Measurements from ENCODE around the gene GARS1. TPM values are rescaled to one million over a fixed set of nuclear protein-coding genes. Genes with fewer than 3 reads are reported as not detected.
A peak's percentile ranks its signal among the peaks of the same experiment; 100 is the strongest.

Gene GARS1
- total RNA-seq, 1 donor from 2014 or later, result 95.9 TPM

GRCh38 chr7:30594048-30594539 is 584 bp upstream of the GARS1 start:
- Mint-ChIP-seq H3K9me3 (no peaks in the 10 kb centered on the region), H3K27ac (peak overlapping the region; percentile 84), H3K4me3 (peak overlapping the region; percentile 98), H3K4me1 (peaks cover 18% of the 10 kb centered on the region), H3K27me3 (ENCODE audit: insufficient read depth, low read depth) (peaks cover 2% of the 10 kb centered on the region), H3K36me3 (no peaks in the 10 kb centered on the region)
- H3K9ac ChIP-seq, result peak overlapping the region; percentile 91
- H3K4me1 ChIP-seq, result peaks cover 19% of the 10 kb centered on the region
- peaks cover 26% of the 10 kb centered on the region for H4K20me1 ChIP-seq (ENCODE audit: low read depth)
- peak overlapping the region; percentile 91 for H3K27ac ChIP-seq
- H3F3A ChIP-seq (ENCODE audit: low read depth), result peaks cover 25% of the 10 kb centered on the region
- H3K36me3 ChIP-seq, result no peaks in the 10 kb centered on the region
- peak overlapping the region; percentile 91 for H3K4me3 ChIP-seq
- peak; percentile 70 for DNase-seq (ENCODE audit: low spot score)
- no peaks in the 10 kb centered on the region for H3K27me3 ChIP-seq
- H3K79me2 ChIP-seq (ENCODE audit: low read depth), result peaks cover 57% of the 10 kb centered on the region
- peak overlapping the region; percentile 89 for H2AFZ ChIP-seq (replicated peaks)
- peak overlapping the region; percentile 95 for H3K4me2 ChIP-seq
- no peaks in the 10 kb centered on the region for H3K9me3 ChIP-seq (ENCODE audit: low read depth)
- no peak for TF ChIP-seq EZH2 (IDR thresholded peaks at IDR 0.05)
- no peak for TF ChIP-seq CTCF (IDR thresholded peaks at IDR 0.05)
- TF ChIP-seq EZH2phosphoT487 (IDR thresholded peaks at IDR 0.05), result no peak

GRCh38 chr7:30595436-30596013 is 847 bp downstream of the GARS1 start:
- peaks cover 2% of the 10 kb centered on the region for H3K27me3 Mint-ChIP-seq (ENCODE audit: insufficient read depth, low read depth)
- Histone ChIP-seq H3K79me2 (ENCODE audit: low read depth) (peaks cover 63% of the 10 kb centered on the region), H4K20me1 (ENCODE audit: low read depth) (peaks cover 26% of the 10 kb centered on the region), H3K9me3 (ENCODE audit: low read depth) (no peaks in the 10 kb centered on the region), H3K4me2 (peak overlapping the region; percentile 95), H3K4me3 (peak overlapping the region; percentile 91), H3F3A (ENCODE audit: low read depth) (peaks cover 25% of the 10 kb centered on the region), H3K4me1 (peaks cover 19% of the 10 kb centered on the region), H2AFZ (replicated peaks) (peak overlapping the region; percentile 89), H3K27me3 (no peaks in the 10 kb centered on the region), H3K36me3 (peaks cover 4% of the 10 kb centered on the region), H3K9ac (peak overlapping the region; percentile 91), H3K27ac (peak overlapping the region; percentile 91)
- DNase-seq (ENCODE audit: low spot score), result no peak
- peaks cover 3% of the 10 kb centered on the region for H3K36me3 Mint-ChIP-seq
- TF ChIP-seq EZH2 (IDR thresholded peaks at IDR 0.05), result no peak
- H3K4me3 Mint-ChIP-seq, result peak overlapping the region; percentile 98
- no peaks in the 10 kb centered on the region for H3K9me3 Mint-ChIP-seq
- H3K4me1 Mint-ChIP-seq, result peaks cover 18% of the 10 kb centered on the region
- H3K27ac Mint-ChIP-seq, result peak overlapping the region; percentile 84

- peak; percentile 15 for DNase-seq (ENCODE audit: low spot score)
- Histone ChIP-seq H3K4me1 (peaks cover 19% of the 10 kb centered on the region), H3K4me3 (peak overlapping the region; percentile 91), H3K79me2 (ENCODE audit: low read depth) (peaks cover 63% of the 10 kb centered on the region), H4K20me1 (ENCODE audit: low read depth) (peaks cover 26% of the 10 kb centered on the region), H3F3A (ENCODE audit: low read depth) (peaks cover 25% of the 10 kb centered on the region), H3K9me3 (ENCODE audit: low read depth) (no peaks in the 10 kb centered on the region), H3K27me3 (no peaks in the 10 kb centered on the region), H2AFZ (replicated peaks) (no peak overlapping the region), H3K27ac (no peak overlapping the region), H3K9ac (peak overlapping the region; percentile 91), H3K4me2 (peak overlapping the region; percentile 95), H3K36me3 (peaks cover 7% of the 10 kb centered on the region)
- Mint-ChIP-seq H3K27me3 (ENCODE audit: insufficient read depth, low read depth) (peaks cover 2% of the 10 kb centered on the region), H3K36me3 (peaks cover 7% of the 10 kb centered on the region), H3K4me1 (peaks cover 18% of the 10 kb centered on the region), H3K4me3 (peak overlapping the region; percentile 98), H3K9me3 (no peaks in the 10 kb centered on the region), H3K27ac (peak overlapping the region; percentile 54)
- TF ChIP-seq CTCF (IDR thresholded peaks at IDR 0.05) (no peak), EZH2phosphoT487 (IDR thresholded peaks at IDR 0.05) (no peak), EZH2 (IDR thresholded peaks at IDR 0.05) (no peak)
Observed at GRCh38 chr7:30596014-30596641, 1.4 kb downstream of the GARS1 start.

- Histone ChIP-seq H3K79me2 (ENCODE audit: low read depth) (peaks cover 63% of the 10 kb centered on the region), H3K27ac (no peak overlapping the region), H3F3A (ENCODE audit: low read depth) (peaks cover 25% of the 10 kb centered on the region), H3K4me1 (peaks cover 19% of the 10 kb centered on the region), H3K27me3 (no peaks in the 10 kb centered on the region), H3K9me3 (ENCODE audit: low read depth) (no peaks in the 10 kb centered on the region), H3K4me2 (peak overlapping the region; percentile 95), H3K4me3 (peak overlapping the region; percentile 91), H3K9ac (no peak overlapping the region), H3K36me3 (peaks cover 7% of the 10 kb centered on the region), H2AFZ (replicated peaks) (no peak overlapping the region), H4K20me1 (ENCODE audit: low read depth) (peaks cover 26% of the 10 kb centered on the region)
- Mint-ChIP-seq H3K4me3 (peak overlapping the region; percentile 98), H3K27ac (no peak overlapping the region), H3K4me1 (peaks cover 18% of the 10 kb centered on the region), H3K27me3 (ENCODE audit: insufficient read depth, low read depth) (peaks cover 2% of the 10 kb centered on the region), H3K9me3 (no peaks in the 10 kb centered on the region), H3K36me3 (peaks cover 12% of the 10 kb centered on the region)
- no peak for DNase-seq (ENCODE audit: low spot score)
- TF ChIP-seq EZH2 (IDR thresholded peaks at IDR 0.05) (no peak), CTCF (IDR thresholded peaks at IDR 0.05) (no peak)
Observed at GRCh38 chr7:30596721-30597120, 2.0 kb downstream of the GARS1 start.
